Measurements from ENCODE around the gene WDFY4.

GRCh38 chr10:48684792-48685623, at the start of gene WDFY4:
- no peak for TF ChIP-seq CTCF (IDR thresholded peaks at IDR 0.05)
- no peak for TF ChIP-seq EZH2 (IDR thresholded peaks at IDR 0.05)
- no peak for TF ChIP-seq EZH2phosphoT487 (IDR thresholded peaks at IDR 0.05)
